Endothelial cell of umbilical vein (primary cell): ENCODE results near the gene APOO.

Source experiments
- GATA2 ChIP-seq: IDR thresholded peaks from 2 replicates; pipeline ENCODE4 v1.7.0; 2011; ENCODE audit warnings: low read depth, mild to moderate bottlenecking, moderate library complexity, mixed read lengths, low read length; ENCODE audit not compliant: insufficient read length, insufficient read depth
- JUN ChIP-seq: IDR thresholded peaks from 2 replicates; pipeline ENCODE4 v1.6.1; 2011; ENCODE audit warnings: borderline replicate concordance, low read depth; ENCODE audit not compliant: insufficient read length, insufficient read depth
- POLR2AphosphoS5 ChIP-seq: IDR thresholded peaks from 2 replicates; pipeline ENCODE4 v1.6.1; 2012; ENCODE audit warnings: low read depth, mild to moderate bottlenecking, control low read depth, low read length, moderate library complexity; ENCODE audit not compliant: insufficient read depth
- TF ChIP-seq, protein P1 (sequence below), 2 donors: IDR thresholded peaks; 1 replicate in 1 of 2; 2 replicates in 1 of 2; pipeline ENCODE4 v1.5.1; 2011; ENCODE audit warnings: low read length in 2 of 2, mild to moderate bottlenecking in 2 of 2, moderate library complexity in 2 of 2, control low read depth in 1 of 2, inconsistent platforms in 1 of 2, low read depth in 1 of 2; ENCODE audit not compliant: insufficient read depth in 1 of 2; ENCODE audit errors: extremely low read depth in 1 of 2

DNA sequence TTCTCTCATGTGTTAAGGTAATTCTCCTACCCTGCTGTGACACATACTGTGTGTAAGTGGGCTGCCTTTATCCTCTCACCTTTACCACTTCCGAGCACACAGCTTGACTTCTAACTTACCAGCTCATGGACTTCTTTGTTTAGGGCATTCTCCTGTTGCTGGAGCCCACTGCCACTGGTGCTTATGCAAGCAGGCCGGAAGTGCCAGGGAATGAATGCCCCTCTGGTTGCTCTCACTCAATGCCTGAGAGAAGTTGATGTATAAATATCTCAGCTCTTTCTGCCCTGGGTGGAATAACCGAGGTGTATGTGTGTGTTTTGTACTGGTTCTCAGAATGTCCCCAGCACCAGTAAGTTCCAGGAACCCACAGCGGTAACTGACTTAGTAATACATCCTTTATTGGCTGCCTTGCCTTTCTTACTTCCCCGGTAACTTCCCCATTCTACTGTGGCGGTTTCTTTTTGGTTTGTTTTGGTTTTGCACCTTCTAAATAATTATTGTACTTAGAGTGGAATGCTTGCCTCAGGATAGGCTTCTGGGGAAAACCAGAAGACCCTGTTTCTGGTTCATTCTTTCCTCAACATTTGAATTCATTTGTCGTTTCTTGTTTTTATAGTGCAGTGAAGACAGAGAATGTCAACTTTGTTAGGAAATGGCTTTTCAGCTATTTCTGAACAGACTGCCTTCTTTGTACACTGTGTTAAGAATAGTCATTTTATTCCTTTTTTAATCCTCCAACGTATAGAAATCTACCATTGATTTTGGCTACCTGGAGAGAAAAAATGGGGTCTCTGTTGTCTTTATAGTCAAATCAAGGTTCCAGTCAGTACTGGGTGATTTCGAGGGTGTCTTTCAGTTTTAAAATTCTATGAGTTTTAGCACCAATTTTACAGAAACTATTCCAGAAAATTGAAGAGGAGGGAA, 45.5 kb upstream of the APOO start:
- TF ChIP-seq, protein P1, sequence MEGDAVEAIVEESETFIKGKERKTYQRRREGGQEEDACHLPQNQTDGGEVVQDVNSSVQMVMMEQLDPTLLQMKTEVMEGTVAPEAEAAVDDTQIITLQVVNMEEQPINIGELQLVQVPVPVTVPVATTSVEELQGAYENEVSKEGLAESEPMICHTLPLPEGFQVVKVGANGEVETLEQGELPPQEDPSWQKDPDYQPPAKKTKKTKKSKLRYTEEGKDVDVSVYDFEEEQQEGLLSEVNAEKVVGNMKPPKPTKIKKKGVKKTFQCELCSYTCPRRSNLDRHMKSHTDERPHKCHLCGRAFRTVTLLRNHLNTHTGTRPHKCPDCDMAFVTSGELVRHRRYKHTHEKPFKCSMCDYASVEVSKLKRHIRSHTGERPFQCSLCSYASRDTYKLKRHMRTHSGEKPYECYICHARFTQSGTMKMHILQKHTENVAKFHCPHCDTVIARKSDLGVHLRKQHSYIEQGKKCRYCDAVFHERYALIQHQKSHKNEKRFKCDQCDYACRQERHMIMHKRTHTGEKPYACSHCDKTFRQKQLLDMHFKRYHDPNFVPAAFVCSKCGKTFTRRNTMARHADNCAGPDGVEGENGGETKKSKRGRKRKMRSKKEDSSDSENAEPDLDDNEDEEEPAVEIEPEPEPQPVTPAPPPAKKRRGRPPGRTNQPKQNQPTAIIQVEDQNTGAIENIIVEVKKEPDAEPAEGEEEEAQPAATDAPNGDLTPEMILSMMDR (IDR thresholded peaks at IDR 0.05; ENCODE audit: extremely low read depth in 1 of 2, insufficient read depth in 1 of 2, low read depth in 1 of 2, low read length in 2 of 2), result no peak
- no peak for TF ChIP-seq POLR2AphosphoS5
- TF ChIP-seq GATA2, result no peak
- TF ChIP-seq JUN, result no peak
